OCI-LY1 (cell line): ENCODE results near the gene PLXND1.
A peak's percentile ranks its signal among the peaks of the same experiment; 100 is the strongest.

ENCODE experiments used
- H2AFZ ChIP-seq: fragments of 200-600 bp; sonication (generic), shearing (Covaris generic); 2 replicates; pipeline ENCODE4 v1.6.0; 2014; ENCODE audit warnings: antibody characterized with exemption, mild to moderate bottlenecking, low read length
- H3F3A ChIP-seq: fragments of 200-600 bp; sonication (generic), shearing (Covaris generic); 2 replicates; pipeline ENCODE4 v1.6.0; 2014; ENCODE audit warnings: mild to moderate bottlenecking, antibody characterized with exemption, low read length, moderate library complexity; ENCODE audit not compliant: insufficient read depth
- H3K27ac ChIP-seq: fragments of 200-600 bp; sonication (generic); 2 replicates; pipeline ENCODE4 v1.5.1; 2014; ENCODE audit warnings: low read length, mixed run types, mild to moderate bottlenecking, low read depth; ENCODE audit not compliant: poor library complexity, severe bottlenecking
- H3K27me3 ChIP-seq: fragments of 200-600 bp; sonication (generic); 2 replicates; pipeline ENCODE4 v1.6.0; 2014; ENCODE audit warnings: antibody characterized with exemption, mild to moderate bottlenecking, low read length, moderate library complexity; ENCODE audit not compliant: insufficient read depth
- H3K36me3 ChIP-seq: fragments of 200-600 bp; sonication (generic); 2 replicates; pipeline ENCODE4 v1.6.1; 2014; ENCODE audit warnings: mild to moderate bottlenecking, antibody characterized with exemption, low read length, moderate library complexity, mixed read lengths; ENCODE audit not compliant: insufficient read depth
- H3K4me1 ChIP-seq: fragments of 200-600 bp; sonication (generic); 2 replicates; pipeline ENCODE4 v1.5.1; 2014; ENCODE audit warnings: mild to moderate bottlenecking, low read length, moderate library complexity; ENCODE audit not compliant: insufficient read depth, severe bottlenecking
- H3K4me2 ChIP-seq: fragments of 200-600 bp; sonication (generic), shearing (Covaris generic); 2 replicates; pipeline ENCODE4 v1.6.1; 2014; ENCODE audit warnings: low read length
- H3K4me3 ChIP-seq: fragments of 200-600 bp; sonication (generic); 2 replicates; pipeline ENCODE4 v1.5.1; 2014; ENCODE audit warnings: low read length, low read depth, mild to moderate bottlenecking, mixed read lengths; ENCODE audit not compliant: poor library complexity, severe bottlenecking
- H3K79me2 ChIP-seq: fragments of 200-600 bp; shearing (Covaris generic); 2 replicates; pipeline ENCODE4 v1.6.1; 2016; ENCODE audit warnings: mixed run types, low read length, mixed read lengths; ENCODE audit not compliant: insufficient read depth
- H3K9ac ChIP-seq: fragments of 200-600 bp; sonication (generic), shearing (Covaris generic); 2 replicates; pipeline ENCODE4 v1.6.1; 2014; ENCODE audit warnings: mild to moderate bottlenecking, low read length, mixed read lengths
- H3K9me2 ChIP-seq: fragments of 200-600 bp; sonication (generic), shearing (Covaris generic); 2 replicates; pipeline ENCODE4 v1.6.1; 2014; ENCODE audit warnings: low read depth, mild to moderate bottlenecking, low read length, mixed read lengths
- H3K9me3 ChIP-seq: fragments of 200-600 bp; shearing (Covaris generic); 2 replicates; pipeline ENCODE4 v1.6.1; 2014; ENCODE audit warnings: low read length, mixed read lengths
- H4K20me1 ChIP-seq: fragments of 200-600 bp; sonication (generic), shearing (Covaris generic); 2 replicates; pipeline ENCODE4 v1.6.0; 2016; ENCODE audit warnings: mild to moderate bottlenecking, low read length; ENCODE audit not compliant: insufficient read depth
- CTCF ChIP-seq: fragments of 200-600 bp; sonication (generic), shearing (Covaris generic); IDR thresholded peaks from 2 replicates; pipeline ENCODE4 v1.5.1; 2017; ENCODE audit warnings: mild to moderate bottlenecking, antibody characterized with exemption, low read length, moderate library complexity, mixed read lengths
- EZH2 ChIP-seq: fragments of 200-600 bp; sonication (generic), shearing (Covaris generic); IDR thresholded peaks from 2 replicates; pipeline ENCODE4 v1.8.0; 2017; ENCODE audit warnings: borderline replicate concordance, mixed run types, mild to moderate bottlenecking, antibody characterized with exemption, low read length, moderate library complexity, mixed read lengths

Gene PLXND1

GRCh38 chr3:129632056-129632455 lies 25.6 kb upstream of the PLXND1 start:
- Histone ChIP-seq H2AFZ (no peak overlapping the region), H4K20me1 (no peaks in the 10 kb centered on the region), H3F3A (no peaks in the 10 kb centered on the region), H3K9me2 (no peaks in the 10 kb centered on the region), H3K27me3 (0 out of 2 replicates have a peak, but pooled peaks cover 11% of the 10 kb centered on the region), H3K79me2 (no peaks in the 10 kb centered on the region), H3K4me1 (peaks cover 13% of the 10 kb centered on the region), H3K4me3 (no peak overlapping the region), H3K4me2 (no peak overlapping the region), H3K27ac (no peak overlapping the region), H3K36me3 (no peaks in the 10 kb centered on the region; the same call in 1 of the 2 replicates), H3K9ac (no peak overlapping the region), H3K9me3 (peaks cover 10% of the 10 kb centered on the region)
- TF ChIP-seq CTCF (no peak), EZH2 (no peak)

GRCh38 chr3:129629011-129629410 lies 22.5 kb upstream of the PLXND1 start:
- no peaks in the 10 kb centered on the region for H3K9me3 ChIP-seq
- no peak overlapping the region for H2AFZ ChIP-seq
- H3K9me2 ChIP-seq = no peaks in the 10 kb centered on the region
- H3K36me3 ChIP-seq = no peaks in the 10 kb centered on the region
- no peaks in the 10 kb centered on the region for H4K20me1 ChIP-seq
- TF ChIP-seq CTCF (no peak), EZH2 (no peak)
- H3K4me3 ChIP-seq = no peak overlapping the region
- no peaks in the 10 kb centered on the region for H3F3A ChIP-seq
- peaks cover 23% of the 10 kb centered on the region for H3K4me1 ChIP-seq
- H3K27ac ChIP-seq = no peak overlapping the region
- no peak overlapping the region for H3K9ac ChIP-seq
- H3K79me2 ChIP-seq = no peaks in the 10 kb centered on the region
- no peaks in the 10 kb centered on the region for H3K27me3 ChIP-seq
- no peak overlapping the region for H3K4me2 ChIP-seq

GRCh38 chr3:129628169-129628522 lies 21.7 kb upstream of the PLXND1 start:
- no peaks in the 10 kb centered on the region for H3K9me2 ChIP-seq
- no peaks in the 10 kb centered on the region for H4K20me1 ChIP-seq
- H2AFZ ChIP-seq = no peak overlapping the region
- peak overlapping the region; percentile 82 for H3K4me3 ChIP-seq
- H3F3A ChIP-seq = no peaks in the 10 kb centered on the region
- no peaks in the 10 kb centered on the region for H3K79me2 ChIP-seq
- no peak overlapping the region; the same call in 1 of the 2 replicates for H3K9ac ChIP-seq
- H3K4me1 ChIP-seq = peaks cover 23% of the 10 kb centered on the region
- H3K27ac ChIP-seq = no peak overlapping the region
- no peaks in the 10 kb centered on the region for H3K36me3 ChIP-seq
- no peak for TF ChIP-seq CTCF
- TF ChIP-seq EZH2 = no peak
- H3K4me2 ChIP-seq = peak overlapping the region; percentile 98
- no peaks in the 10 kb centered on the region for H3K9me3 ChIP-seq
- no peaks in the 10 kb centered on the region for H3K27me3 ChIP-seq
